ENCODE measurements around the gene SLC35G3.

GRCh38 chr17:35214631-35215273 is 20.6 kb upstream of the SLC35G3 start:
- TF ChIP-seq CTCF (IDR thresholded peaks at IDR 0.05; ENCODE audit: control extremely low read depth in 1 of 3, insufficient read depth in 1 of 3, low read depth in 1 of 3, low read length in 3 of 3) (no peak), JUND (IDR thresholded peaks at IDR 0.05; ENCODE audit: low read length) (no peak), SP1 (IDR thresholded peaks at IDR 0.05; ENCODE audit: low read depth, low read length) (no peak), USF2 (IDR thresholded peaks at IDR 0.05; ENCODE audit: low read length) (no peak), ASH2L (IDR thresholded peaks at IDR 0.05; ENCODE audit: low read length) (no peak), EP300 (IDR thresholded peaks at IDR 0.05; ENCODE audit: borderline replicate concordance in 1 of 2, low read depth in 2 of 2, low read length in 2 of 2) (no peak)
